Measurements from ENCODE around the gene KRT86. TPM values are rescaled to one million over a fixed set of nuclear protein-coding genes. Genes with fewer than 3 reads are reported as not detected.
"Not testable (repeated sequence)": the region's sequence is repeated elsewhere in the genome, so short reads cannot be mapped to it uniquely, and the experiment has no call there.

The KRT86 gene
- total RNA-seq, 1 experiment from 2014 or later: 0.48 TPM

- no peak for DNase-seq (ENCODE audit: low read depth)
These were observed 62.2 kb downstream of the KRT86 start for GRCh38 chr12:52336641-52337040.

GRCh38 chr12:52337054-52337453 lies 62.6 kb downstream of the KRT86 start:
- peak; percentile 18 for DNase-seq (ENCODE audit: low read depth)

DNA sequence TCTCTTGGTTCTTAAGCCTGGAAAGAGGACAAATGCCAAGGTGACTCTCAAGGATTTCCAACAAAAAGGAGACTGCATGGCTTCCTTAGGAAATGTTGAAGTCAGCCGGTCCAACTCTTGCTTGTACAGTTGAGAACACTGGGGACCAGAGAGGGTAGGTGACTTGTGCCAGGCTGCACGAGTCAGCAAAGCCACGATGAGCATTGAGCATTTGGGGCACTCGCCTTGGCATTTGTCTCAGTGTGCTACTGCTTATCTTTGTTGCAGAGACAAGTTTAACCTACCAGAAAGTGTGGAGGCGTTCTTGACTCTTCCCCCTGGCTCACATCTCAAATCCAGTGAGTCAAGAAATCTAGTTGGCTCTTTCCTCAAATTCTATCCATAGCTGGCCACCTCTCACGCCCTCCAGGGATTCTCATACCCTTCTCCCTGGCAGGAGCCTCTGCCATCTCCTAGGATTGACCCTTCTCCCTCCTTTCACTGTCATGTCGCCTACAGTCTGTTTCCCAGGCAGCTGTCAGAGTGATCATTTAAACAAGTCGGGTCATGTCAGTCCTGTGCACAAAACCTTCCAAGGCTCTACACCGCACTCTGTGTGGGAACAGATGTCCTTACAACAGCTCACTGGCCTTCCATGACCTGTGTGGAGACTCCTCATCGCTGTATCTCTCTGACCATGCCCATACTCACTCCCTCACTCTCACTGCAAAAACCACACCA lies 64.0 kb downstream of the KRT86 start:
- no peak for DNase-seq (ENCODE audit: low read depth)

DNA sequence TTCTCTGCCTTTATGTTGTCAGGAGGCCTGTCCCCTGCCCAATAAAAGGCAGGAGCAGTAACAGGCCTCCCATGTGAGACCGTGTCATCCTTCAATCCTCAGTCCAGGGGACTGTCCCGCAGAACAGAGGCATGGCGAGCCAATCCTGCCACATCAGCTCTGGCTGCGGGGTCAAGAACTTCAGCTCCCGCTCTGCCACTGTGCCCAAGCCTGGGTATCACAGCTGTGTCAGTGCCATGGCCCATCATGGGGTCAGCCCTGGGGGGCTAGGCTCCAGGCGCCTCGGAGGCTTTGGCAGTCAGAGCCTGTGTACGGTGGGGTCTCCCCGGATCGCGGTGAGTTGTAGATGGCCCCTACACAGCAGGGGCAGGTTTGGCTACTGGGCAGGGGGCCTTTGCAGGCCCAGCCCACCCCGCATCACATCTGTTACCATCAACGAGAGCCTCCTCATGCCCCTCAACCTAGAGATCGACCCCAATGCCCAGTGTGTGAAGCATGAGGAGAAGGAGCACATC lies 66.7 kb downstream of the KRT86 start:
- DNase-seq (ENCODE audit: low read depth): no peak

GRCh38 chr12:52342781-52343490 lies 68.5 kb downstream of the KRT86 start:
- no peak for DNase-seq (ENCODE audit: low read depth)

GRCh38 chr12:52343550-52343949 lies 69.1 kb downstream of the KRT86 start:
- DNase-seq (ENCODE audit: low read depth): no peak

DNA sequence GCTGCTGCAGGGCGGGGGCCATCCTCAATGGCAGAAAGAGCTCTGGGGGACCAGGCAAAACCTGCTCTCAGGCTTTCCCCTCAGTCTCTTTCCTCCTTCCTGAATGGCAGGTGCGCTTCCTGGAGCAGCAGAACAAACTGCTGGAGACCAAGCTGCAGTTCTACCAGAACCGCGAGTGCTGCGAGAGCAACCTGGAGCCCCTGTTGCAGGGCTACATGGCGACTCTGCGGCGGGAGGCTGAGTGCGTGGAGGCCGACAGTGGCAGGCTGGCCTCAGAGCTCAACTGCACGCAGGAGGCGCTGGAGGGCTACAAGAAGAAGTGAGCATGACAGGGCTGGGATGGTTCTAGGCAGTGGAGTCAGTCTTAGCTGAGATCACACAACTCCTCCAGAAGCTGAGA lies 69.7 kb downstream of the KRT86 start:
- no peak for DNase-seq (ENCODE audit: low read depth)

- DNase-seq (ENCODE audit: low read depth): not testable (repeated sequence)
These were observed 70.6 kb downstream of the KRT86 start for GRCh38 chr12:52345041-52345440.

DNA sequence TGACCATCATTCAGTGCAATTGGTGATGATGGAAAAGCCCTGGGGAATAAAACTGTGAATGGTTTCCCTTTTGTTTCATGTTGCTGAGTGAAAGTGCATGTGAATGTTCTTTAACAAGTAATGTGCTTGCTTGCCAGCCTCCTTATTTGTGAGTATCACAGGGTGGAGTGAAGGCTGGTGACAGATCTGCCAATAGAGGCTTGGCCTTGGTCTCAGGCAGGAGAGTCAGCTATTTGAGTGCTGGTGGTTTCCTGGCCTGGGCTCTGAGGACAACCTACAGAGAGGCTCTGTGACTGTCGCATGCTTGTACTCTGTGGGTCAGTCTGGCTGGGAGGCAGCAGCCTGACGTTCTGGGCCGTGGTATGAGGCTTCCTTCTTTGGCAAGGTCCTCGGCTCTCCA lies 72.1 kb downstream of the KRT86 start:
- DNase-seq (ENCODE audit: low read depth): no peak

- no peak for DNase-seq (ENCODE audit: low read depth)
These were observed 72.6 kb downstream of the KRT86 start for GRCh38 chr12:52347016-52347415.

DNA sequence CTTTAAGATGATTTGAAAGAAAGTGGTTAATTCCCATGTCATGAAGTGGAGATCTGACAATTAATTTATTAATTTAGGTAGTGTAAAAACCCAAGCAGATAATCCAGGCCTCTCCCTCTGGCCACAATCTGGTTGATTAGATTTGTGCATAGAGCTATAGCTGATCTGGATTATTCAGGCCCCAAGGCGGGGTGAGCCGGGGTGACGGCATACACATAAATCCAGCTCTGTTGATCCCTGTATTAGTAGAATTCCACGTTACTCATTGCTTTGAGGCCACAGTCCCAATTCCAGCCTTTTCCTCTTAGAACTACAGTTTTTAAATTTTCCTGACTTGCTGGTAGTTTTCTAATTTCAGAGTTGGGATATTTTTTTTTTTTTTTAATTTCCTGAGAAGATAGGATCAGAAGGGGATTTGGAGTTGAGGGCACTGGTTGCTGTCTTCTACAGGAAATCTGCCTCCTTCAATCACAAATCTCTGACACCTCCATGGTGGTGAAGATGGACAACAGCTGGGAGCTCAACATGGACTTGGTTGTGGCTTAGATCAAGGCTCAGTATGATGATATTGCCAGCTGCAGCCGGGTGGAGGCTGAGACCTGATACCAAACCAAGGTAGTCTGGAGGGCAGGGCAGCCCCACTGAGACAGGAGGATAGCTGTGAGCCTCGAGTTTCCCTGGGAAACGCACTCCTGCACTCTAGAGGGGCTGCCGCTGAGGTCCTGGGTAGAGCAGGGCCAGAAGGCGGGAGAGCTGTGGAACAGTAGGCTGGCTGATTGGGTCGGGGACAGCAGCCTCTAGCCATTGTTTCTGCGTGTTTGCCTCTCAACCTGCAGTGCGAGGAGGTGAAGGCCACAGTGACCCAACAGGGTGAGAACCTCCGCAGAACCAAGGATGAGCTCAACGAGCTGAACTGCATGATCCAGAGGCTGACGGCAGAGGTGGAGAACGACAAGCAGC lies 73.4 kb downstream of the KRT86 start:
- no peak for DNase-seq (ENCODE audit: low read depth)

DNA sequence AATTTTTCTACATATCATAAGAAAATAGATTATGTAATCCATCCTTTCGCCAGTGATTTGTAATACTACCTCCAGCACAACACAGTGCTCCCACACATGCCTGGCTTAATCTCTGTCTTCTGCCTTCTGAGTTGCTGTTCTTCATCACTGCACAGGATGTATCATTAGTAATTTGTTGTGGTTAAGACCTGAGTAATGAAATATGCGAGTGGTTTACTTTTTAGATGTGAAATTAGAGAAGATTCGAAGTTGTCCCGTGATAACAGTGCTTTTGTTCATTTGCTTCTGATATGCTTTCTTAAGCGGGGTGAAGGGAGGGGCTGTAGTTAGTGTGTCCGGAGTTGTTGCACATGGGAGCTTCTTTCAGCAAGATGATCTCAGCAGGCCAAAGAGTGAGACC lies 74.8 kb downstream of the KRT86 start:
- no peak for DNase-seq (ENCODE audit: low read depth)

GRCh38 chr12:52350021-52350620 lies 75.7 kb downstream of the KRT86 start:
- DNase-seq (ENCODE audit: low read depth): no peak

DNA sequence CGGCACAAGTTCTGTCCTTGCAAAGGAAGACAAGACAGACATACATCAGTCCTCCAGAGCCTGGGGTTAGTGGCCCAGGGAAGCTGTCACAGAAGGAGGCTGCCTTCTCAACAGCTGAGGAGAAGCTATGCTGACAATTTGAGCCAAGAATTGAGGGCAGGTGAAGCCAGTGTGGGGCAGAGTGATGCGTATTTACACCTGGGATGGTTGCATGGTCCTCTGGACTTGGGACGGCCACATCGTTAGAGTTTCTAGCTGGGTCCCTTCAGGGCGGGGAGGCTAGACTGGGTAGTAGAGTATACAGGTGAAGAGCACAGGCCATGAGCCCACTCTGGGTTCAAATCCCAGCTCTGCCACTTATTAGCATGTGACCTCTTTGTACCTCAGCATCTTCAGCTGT lies 76.3 kb downstream of the KRT86 start:
- DNase-seq (ENCODE audit: low read depth): no peak

DNA sequence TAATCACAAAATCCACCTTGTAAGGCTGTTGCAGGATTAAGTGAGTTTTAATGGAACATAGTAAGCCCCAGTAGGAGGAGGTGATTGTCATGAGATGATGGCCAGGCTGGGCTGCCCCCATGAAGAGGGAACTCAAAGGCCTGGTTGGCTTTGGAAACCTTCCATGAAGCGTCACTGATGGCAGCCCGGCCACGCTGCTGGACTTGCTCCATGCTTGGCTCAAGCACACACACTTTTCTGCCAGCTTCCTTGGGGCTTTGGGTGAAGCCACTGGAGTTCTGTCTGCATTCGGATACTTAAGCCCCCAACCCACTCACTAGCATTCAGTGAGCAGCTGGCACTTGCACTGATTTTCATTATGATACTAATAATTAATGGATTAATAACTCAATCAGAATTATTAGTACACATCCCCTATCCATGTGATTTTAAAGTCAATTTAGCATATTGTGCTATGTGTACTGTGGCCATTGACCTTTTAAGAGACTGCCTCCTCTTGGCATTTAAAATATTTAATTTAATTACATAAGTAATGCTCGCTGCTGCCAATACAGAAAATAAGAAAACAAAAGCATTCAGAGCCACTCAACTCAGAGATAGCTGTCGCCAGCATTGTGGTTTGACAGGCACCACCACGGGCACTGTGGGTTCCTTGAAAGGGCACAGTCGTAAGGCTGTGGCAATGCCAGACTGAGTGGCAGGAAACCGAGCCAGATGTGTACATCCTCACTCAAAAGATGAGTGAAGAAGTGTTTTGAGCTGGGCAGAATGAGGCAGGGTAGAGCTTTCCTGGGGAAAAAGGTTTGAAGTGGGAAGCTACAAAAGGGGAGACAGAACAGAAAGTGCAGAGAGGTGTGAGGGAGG lies 77.0 kb downstream of the KRT86 start:
- DNase-seq (ENCODE audit: low read depth): no peak

DNA sequence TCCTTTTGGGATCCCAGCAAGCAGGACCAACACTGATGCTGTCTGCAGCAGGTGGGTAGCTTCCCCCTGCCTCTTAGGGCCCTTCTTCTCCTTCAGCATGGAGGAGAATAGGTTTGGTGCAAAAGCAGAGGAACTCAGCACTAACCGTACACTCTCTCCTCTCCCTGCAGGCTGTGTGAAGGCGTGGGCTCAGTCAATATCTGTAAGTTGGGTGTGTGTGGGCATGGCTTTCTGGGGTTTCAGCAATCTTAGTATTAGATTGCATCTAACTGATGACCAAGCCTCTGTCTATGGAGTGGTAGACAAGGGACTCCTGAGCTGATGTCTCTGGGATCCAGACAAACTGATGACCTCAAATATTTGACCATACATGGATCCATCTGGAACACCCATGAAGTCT lies 78.5 kb downstream of the KRT86 start:
- DNase-seq (ENCODE audit: low read depth): no peak

- DNase-seq (ENCODE audit: low read depth): no peak
These were observed 79.3 kb downstream of the KRT86 start for GRCh38 chr12:52353766-52354165.

DNA sequence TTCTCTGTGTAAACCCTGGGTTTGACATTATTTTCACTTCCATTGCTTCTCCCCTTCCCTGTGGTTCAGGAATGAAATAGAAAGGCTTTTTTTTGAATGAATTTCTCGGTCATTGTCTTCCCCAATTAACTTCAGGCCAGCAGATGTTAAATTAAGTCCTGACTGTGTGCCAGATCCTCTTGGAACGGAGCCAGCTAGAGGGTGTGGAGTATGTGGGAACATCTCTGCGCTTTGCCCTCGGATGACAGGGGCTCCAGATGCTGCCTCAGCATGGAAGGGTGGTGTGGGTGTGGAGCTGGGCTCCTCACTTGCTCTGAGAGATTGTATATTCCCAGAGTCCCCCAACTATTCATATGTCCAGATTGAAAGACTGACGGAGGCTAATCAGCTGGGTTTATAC lies 79.8 kb downstream of the KRT86 start:
- DNase-seq (ENCODE audit: low read depth): peak; percentile 28

GRCh38 chr12:52355176-52355575 lies 80.7 kb downstream of the KRT86 start:
- DNase-seq (ENCODE audit: low read depth): peak; percentile 26

DNA sequence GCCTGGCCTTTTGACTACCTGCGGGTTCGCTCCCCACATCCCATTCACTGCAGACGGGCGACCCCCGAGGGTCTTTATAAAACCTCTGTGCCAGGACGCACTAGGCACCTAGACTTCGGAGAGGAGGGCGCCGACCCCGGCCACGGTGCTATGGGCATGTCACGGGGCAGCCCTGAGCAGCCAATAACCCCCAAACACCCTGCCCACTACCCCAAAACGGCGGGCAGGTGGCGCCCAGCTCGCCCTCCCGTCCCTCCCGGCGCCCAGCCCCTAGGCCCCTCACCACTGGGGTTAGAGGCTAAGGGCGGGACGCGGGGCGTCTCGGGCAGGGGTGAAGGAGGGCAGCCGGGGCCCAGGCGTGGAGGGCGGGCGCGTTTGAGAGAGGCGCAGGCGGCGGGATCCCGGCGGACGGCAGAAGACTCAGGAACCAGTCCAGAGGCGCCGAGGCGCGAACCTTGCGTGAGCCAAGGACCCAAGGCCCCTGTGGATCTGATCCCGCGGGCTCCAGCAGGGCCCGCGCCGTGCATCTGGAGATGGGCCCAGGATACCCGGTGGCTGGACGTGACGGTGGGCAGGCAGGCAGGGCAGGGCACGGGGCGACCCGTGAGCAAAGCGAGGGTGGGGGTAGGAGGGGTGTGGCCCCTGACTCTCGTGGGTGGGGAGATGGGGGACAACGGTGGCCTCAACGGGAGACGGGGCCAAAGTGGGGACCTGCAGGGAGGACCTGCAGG lies 81.8 kb downstream of the KRT86 start:
- no peak for DNase-seq (ENCODE audit: low read depth)
